Measurements from ENCODE around the gene SLC6A2.
"Not testable (repeated sequence)": the region's sequence is repeated elsewhere in the genome, so short reads cannot be mapped to it uniquely, and the experiment has no call there.

SLC6A2 gene

GRCh38 chr16:55717326-55717725 lies 61.5 kb downstream of the SLC6A2 start:
- DNase-seq = no peak

GRCh38 chr16:55725055-55725777 lies 69.4 kb downstream of the SLC6A2 start:
- DNase-seq = no peak

DNA sequence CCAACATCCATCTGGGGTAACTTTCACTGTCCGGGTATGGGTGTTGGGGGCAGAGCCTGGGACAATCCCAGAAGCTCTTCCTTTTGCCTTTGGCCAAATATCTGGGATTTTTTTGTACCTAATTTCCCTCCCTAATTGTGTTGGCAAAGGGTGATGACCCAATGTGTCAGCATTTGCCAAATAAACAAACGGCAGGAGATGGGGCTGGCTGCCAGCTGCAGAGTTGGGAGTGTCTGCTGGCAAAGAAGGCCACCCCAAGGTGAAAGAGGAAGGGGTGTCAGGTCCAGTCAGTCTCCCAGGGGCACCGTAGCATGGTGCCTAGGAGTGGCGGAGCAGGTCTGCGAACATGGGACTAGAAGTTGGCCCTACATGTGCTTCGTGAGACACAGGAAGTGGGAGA lies 73.0 kb downstream of the SLC6A2 start:
- DNase-seq = no peak

GRCh38 chr16:55730115-55730514 lies 74.3 kb downstream of the SLC6A2 start:
- DNase-seq = no peak

GRCh38 chr16:55732496-55732895 lies 76.7 kb downstream of the SLC6A2 start:
- DNase-seq = no peak

GRCh38 chr16:55734665-55735064 lies 78.9 kb downstream of the SLC6A2 start:
- DNase-seq = no peak

DNA sequence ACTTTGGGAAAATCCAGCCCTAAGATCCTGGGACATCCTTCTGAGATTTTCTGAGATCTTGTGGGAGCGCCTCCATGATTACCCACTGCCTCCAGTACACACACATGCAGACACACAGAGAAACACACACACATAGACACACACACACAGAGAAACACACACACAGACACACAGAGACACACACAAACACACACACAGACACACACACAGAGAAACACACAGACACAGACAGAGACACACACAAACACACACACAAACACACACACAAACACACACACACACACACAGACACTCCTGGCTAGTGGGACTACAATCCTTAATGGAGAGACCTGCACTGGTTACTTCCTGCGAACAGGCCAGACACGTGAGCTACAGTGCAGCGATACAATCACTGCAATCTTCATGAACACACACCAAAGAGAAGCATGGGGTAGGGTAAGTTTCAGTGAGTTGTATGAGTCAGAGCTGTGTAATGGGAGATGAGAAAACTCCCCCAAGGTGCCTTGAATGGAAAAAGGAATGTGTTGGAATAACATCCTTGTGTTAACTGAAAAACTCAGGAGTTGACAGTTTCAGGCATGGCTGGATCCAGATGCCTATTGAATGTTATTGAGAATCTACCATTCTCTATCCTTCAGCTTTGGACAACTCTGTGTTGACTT lies 79.5 kb downstream of the SLC6A2 start:
- DNase-seq = no peak

- no peak for DNase-seq
Observed at GRCh38 chr16:55736671-55737070, 80.9 kb downstream of the SLC6A2 start.

GRCh38 chr16:55737318-55737717 lies 81.5 kb downstream of the SLC6A2 start:
- DNase-seq = no peak

- DNase-seq = no peak
Observed at GRCh38 chr16:55737966-55738365, 82.2 kb downstream of the SLC6A2 start.

GRCh38 chr16:55746081-55746480 lies 90.3 kb downstream of the SLC6A2 start:
- DNase-seq = no peak

- no peak for DNase-seq
Observed at GRCh38 chr16:55747785-55748184, 92.0 kb downstream of the SLC6A2 start.

DNA sequence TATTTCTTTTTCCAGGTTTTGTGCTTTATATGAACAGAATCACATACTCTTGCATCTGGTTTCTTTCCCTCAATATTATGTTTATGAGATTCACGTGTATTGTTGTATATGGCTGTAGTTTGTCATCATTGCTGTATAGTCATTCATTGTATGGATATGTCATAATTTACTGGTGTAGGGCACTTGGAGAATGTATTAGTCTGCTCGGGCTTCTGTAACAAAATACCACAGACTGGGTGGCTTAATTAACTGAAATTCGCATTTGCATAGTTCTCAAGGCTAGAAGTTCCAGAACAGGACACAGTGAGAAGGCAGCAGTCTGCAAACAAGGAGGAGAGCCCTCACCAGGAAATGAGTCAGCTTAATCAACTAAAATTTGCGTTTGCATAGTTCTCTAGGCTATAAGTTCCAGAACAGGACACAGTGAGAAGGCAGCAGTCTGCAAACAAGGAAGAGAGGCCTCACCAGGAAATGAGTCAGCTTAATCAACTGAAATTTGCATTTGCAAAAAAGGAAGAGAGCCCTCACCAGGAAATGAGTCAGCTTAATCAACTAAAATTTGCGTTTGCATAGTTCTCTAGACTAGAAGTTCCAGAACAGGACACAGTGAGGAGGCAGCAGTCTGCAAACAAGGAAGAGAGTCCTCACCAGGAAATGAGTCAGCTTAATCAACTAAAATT lies 96.8 kb downstream of the SLC6A2 start:
- not testable (repeated sequence) for DNase-seq

DNA sequence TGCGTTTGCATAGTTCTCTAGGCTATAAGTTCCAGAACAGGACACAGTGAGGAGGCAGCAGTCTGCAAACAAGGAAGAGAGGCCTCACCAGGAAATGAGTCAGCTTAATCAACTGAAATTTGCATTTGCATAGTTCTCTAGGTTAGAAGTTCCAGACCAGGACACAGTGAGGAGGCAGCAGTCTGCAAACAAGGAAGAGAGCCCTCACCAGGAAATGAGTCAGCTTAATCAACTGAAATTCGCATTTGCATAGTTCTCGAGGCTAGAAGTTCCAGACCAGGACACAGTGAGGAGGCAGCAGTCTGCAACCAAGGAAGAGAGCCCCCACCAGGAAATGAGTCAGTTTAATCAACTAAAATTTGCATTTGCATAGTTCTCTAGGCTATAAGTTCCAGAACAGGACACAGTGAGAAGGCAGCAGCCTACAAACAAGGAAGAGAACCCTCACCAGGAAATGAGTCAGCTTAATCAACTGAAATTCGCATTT lies 97.4 kb downstream of the SLC6A2 start:
- not testable (repeated sequence) for DNase-seq
